ENCODE data around the gene APP.

The APP gene

GRCh38 chr21:25857308-25858074 is 313.1 kb downstream of the APP start:
- DNase-seq = no peak

- no peak for DNase-seq
Observed at GRCh38 chr21:25855576-25855975, 315.0 kb downstream of the APP start.

- no peak for DNase-seq
Observed at GRCh38 chr21:25850126-25850842, 320.3 kb downstream of the APP start.

GRCh38 chr21:25848309-25848708 is 322.3 kb downstream of the APP start:
- no peak for DNase-seq

GRCh38 chr21:25845729-25846256 is 324.8 kb downstream of the APP start:
- DNase-seq = no peak

GRCh38 chr21:25842925-25843324 is 327.6 kb downstream of the APP start:
- no peak for DNase-seq

GRCh38 chr21:25838809-25839208 is 331.8 kb downstream of the APP start:
- DNase-seq = no peak

GRCh38 chr21:25837533-25838265 is 332.9 kb downstream of the APP start:
- DNase-seq = no peak

GRCh38 chr21:25836396-25836795 is 334.2 kb downstream of the APP start:
- no peak for DNase-seq

GRCh38 chr21:25834381-25834780 is 336.2 kb downstream of the APP start:
- no peak for DNase-seq

- DNase-seq = no peak
Observed at GRCh38 chr21:25831300-25831960, 339.1 kb downstream of the APP start.
